ENCODE results near the gene UQCC3. TPM values are rescaled to one million over a fixed set of nuclear protein-coding genes. Genes with fewer than 3 reads are reported as not detected.

The UQCC3 gene
- total and polyA plus RNA-seq, 2 donors from 2014 or later: 7.6 to 24.8 TPM

DNA sequence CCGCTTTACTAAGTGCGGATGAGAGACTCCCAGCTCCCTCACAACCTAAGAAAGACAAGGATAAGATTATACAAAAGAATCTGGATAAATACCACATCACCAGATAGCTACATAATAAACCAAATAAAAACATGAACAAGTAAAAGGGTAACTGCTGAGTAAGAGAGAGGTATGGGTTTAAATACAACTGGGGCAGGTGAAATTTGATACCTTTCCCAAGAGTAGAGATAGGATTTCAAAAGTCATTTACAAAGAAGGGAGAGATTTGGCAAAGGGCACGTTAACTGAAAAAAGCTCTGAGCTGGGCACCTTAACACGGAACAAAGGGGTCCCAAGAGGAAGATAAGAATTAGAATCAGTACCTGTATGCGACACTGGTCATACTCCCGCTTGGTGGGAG is 5.7 kb downstream of the UQCC3 start:
- no peak overlapping the region for H3K9ac ChIP-seq (ENCODE audit: low read length in 3 of 3)
- H3K9me3 ChIP-seq (ENCODE audit: control insufficient read depth in 2 of 3, insufficient read depth in 1 of 3, low read length in 3 of 3): no peaks in the 10 kb centered on the region
- H3K36me3 ChIP-seq (ENCODE audit: control insufficient read depth in 2 of 3, insufficient read depth in 3 of 3, low read length in 3 of 3): peaks cover 0 to 5% (median 2%) of the 10 kb centered on the region in 3 donors
- DNase-seq (no peak), FAIRE-seq (no peak)
- no peak overlapping the region for H3K4me3 ChIP-seq (ENCODE audit: low read length in 3 of 3)
- no peak overlapping the region for H3K27ac ChIP-seq (ENCODE audit: low read depth in 2 of 2, low read length in 2 of 2)
- H3K4me1 ChIP-seq (ENCODE audit: control insufficient read depth in 2 of 3, insufficient read depth in 2 of 3, low read depth in 1 of 3, low read length in 3 of 3): peaks cover 0 to 14% (median 8%) of the 10 kb centered on the region in 3 donors
- intact Hi-C loops (cut with DNase I): no loop called here
- H3K27me3 ChIP-seq (ENCODE audit: control insufficient read depth, insufficient read depth, low read length): no peaks in the 10 kb centered on the region
- TF ChIP-seq, protein P1, sequence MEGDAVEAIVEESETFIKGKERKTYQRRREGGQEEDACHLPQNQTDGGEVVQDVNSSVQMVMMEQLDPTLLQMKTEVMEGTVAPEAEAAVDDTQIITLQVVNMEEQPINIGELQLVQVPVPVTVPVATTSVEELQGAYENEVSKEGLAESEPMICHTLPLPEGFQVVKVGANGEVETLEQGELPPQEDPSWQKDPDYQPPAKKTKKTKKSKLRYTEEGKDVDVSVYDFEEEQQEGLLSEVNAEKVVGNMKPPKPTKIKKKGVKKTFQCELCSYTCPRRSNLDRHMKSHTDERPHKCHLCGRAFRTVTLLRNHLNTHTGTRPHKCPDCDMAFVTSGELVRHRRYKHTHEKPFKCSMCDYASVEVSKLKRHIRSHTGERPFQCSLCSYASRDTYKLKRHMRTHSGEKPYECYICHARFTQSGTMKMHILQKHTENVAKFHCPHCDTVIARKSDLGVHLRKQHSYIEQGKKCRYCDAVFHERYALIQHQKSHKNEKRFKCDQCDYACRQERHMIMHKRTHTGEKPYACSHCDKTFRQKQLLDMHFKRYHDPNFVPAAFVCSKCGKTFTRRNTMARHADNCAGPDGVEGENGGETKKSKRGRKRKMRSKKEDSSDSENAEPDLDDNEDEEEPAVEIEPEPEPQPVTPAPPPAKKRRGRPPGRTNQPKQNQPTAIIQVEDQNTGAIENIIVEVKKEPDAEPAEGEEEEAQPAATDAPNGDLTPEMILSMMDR (IDR thresholded peaks at IDR 0.05; ENCODE audit: borderline replicate concordance, extremely low read depth, insufficient read depth): no peak

DNA sequence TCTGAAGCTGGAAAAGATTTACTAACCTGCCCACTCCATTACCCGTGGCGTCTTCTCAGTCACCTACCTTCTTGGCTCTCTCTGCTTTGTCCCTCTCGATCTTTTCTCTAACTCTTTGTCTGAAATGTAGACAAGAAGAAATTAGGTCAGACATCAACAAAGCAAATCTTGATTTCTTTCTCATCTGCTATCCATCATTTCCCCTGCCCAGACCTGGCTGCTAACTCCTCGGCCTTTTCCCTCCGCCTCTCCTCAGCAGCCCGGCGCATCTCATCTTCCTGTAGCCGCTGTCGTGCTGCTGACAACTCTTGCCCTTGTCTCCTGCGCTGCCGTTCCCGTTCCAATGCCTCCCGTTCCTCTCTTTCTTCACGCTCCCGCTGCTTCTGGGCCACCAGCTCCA is 6.2 kb downstream of the UQCC3 start:
- TF ChIP-seq, protein P1 (IDR thresholded peaks at IDR 0.05; ENCODE audit: borderline replicate concordance, extremely low read depth, insufficient read depth): no peak
- no peak for DNase-seq
- Histone ChIP-seq H3K27ac (ENCODE audit: low read depth in 2 of 2, low read length in 2 of 2) (no peak overlapping the region), H3K9me3 (ENCODE audit: control insufficient read depth in 2 of 3, insufficient read depth in 1 of 3, low read length in 3 of 3) (no peaks in the 10 kb centered on the region), H3K9ac (ENCODE audit: low read length in 3 of 3) (no peak overlapping the region), H3K36me3 (ENCODE audit: control insufficient read depth in 2 of 3, insufficient read depth in 3 of 3, low read length in 3 of 3) (peaks cover 0 to 5% (median 2%) of the 10 kb centered on the region in 3 donors), H3K27me3 (ENCODE audit: control insufficient read depth, insufficient read depth, low read length) (no peaks in the 10 kb centered on the region), H3K4me3 (ENCODE audit: low read length in 3 of 3) (peak overlapping the region in 2 of 3 donors; percentile 74 to 94), H3K4me1 (ENCODE audit: control insufficient read depth in 2 of 3, insufficient read depth in 2 of 3, low read depth in 1 of 3, low read length in 3 of 3) (peaks cover 0 to 13% (median 8%) of the 10 kb centered on the region in 3 donors)
- no peak for FAIRE-seq
- intact Hi-C loops (cut with DNase I): no loop called here

DNA sequence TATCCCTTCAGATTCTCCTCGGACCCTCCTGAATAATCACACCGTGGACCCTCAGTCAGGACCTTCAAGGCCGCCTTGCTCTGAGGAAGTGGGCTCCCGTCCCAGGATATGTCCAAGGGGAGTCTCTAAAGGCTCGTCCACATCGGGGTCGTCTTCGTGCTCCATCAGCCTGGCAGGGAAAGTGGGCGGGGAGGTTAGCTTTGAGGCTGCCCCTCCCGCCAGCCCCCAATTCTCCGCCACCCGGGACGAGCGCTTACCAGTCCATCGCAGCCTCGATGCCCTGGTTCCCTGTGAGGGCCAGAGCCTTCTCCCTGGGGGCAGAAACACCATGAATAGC is 6.9 kb downstream of the UQCC3 start:
- FAIRE-seq: no peak
- intact Hi-C loops (cut with DNase I): no loop called here

More for the DNA sequence above, 6.9 kb downstream of the UQCC3 start:
- no peak for DNase-seq
- Histone ChIP-seq H3K9ac (ENCODE audit: low read length in 3 of 3) (peak overlapping the region; percentile 43 to 90 (median 88)), H3K9me3 (ENCODE audit: control insufficient read depth in 2 of 3, insufficient read depth in 1 of 3, low read length in 3 of 3) (no peaks in the 10 kb centered on the region), H3K36me3 (ENCODE audit: control insufficient read depth in 2 of 3, insufficient read depth in 3 of 3, low read length in 3 of 3) (peaks cover 0 to 5% (median 2%) of the 10 kb centered on the region in 3 donors), H3K4me3 (ENCODE audit: low read length in 3 of 3) (peak overlapping the region; percentile 74 to 94 (median 86)), H3K4me1 (ENCODE audit: control insufficient read depth in 2 of 3, insufficient read depth in 2 of 3, low read depth in 1 of 3, low read length in 3 of 3) (peaks cover 0 to 8% (median 4%) of the 10 kb centered on the region in 3 donors), H3K27me3 (ENCODE audit: control insufficient read depth, insufficient read depth, low read length) (no peaks in the 10 kb centered on the region), H3K27ac (ENCODE audit: low read depth in 2 of 2, low read length in 2 of 2) (peak overlapping the region; percentile 66 to 82)
- TF ChIP-seq, protein P1 (IDR thresholded peaks at IDR 0.05; ENCODE audit: borderline replicate concordance, extremely low read depth, insufficient read depth): no peak

Data from kidney (tissue), 14 donors.